ENCODE results near the gene EVI5. TPM values are rescaled to one million over a fixed set of nuclear protein-coding genes. Genes with fewer than 3 reads are reported as not detected.
"Not testable (repeated sequence)": the region's sequence is repeated elsewhere in the genome, so short reads cannot be mapped to it uniquely, and the experiment has no call there.

Gene EVI5
- total and polyA plus RNA-seq, 2 donors (not counting 1 experiment from before 2014, with no cell fraction given), result 1.5 to 36.3 TPM

GRCh38 chr1:92721886-92722285, 63.0 kb downstream of the EVI5 start:
- Histone ChIP-seq H3K4me2 (replicated peaks; ENCODE audit: low read depth, low read length, poor library complexity, severe bottlenecking) (no peak overlapping the region), H3K4me1 (ENCODE audit: control insufficient read depth in 2 of 2, insufficient read depth in 2 of 2, low read length in 2 of 2) (no peaks in the 10 kb centered on the region), H4K20me1 (ENCODE audit: control insufficient read depth, insufficient read depth, low read length, poor library complexity, severe bottlenecking) (no peaks in the 10 kb centered on the region), H3K27ac (ENCODE audit: low read length in 2 of 2) (no peak overlapping the region), H3K9me3 (ENCODE audit: control extremely low read depth in 1 of 3, control insufficient read depth in 2 of 3, insufficient read depth in 1 of 3, low read length in 2 of 3) (peaks cover 0 to 2% (median 0%) of the 10 kb centered on the region in 3 donors), H2AFZ (ENCODE audit: insufficient read depth, low read depth, low read length, poor library complexity, severe bottlenecking) (no peak overlapping the region), H3K27me3 (replicated peaks in 1 of 4; ENCODE audit: control extremely low read depth in 1 of 4, control insufficient read depth in 3 of 4, insufficient read depth in 4 of 4, low read length in 3 of 4) (no peaks in the 10 kb centered on the region), H3K9ac (ENCODE audit: low read length) (no peak overlapping the region), H3K79me2 (ENCODE audit: control insufficient read depth, insufficient read depth, low read length) (no peaks in the 10 kb centered on the region), H3K4me3 (ENCODE audit: control extremely low read depth in 1 of 5, extremely low read depth in 1 of 5, insufficient read depth in 1 of 5, low read depth in 2 of 5, low read length in 4 of 5) (no peak overlapping the region), H3K36me3 (replicated peaks in 1 of 2; ENCODE audit: control extremely low read depth in 1 of 2, control insufficient read depth in 1 of 2, extremely low read depth in 1 of 2, insufficient read depth in 2 of 2, low read length in 1 of 2) (peaks cover 0 to 2% of the 10 kb centered on the region in 2 experiments)
- Mint-ChIP-seq H3K9me3 (ENCODE audit: insufficient read depth) (no peaks in the 10 kb centered on the region), H3K4me1 (no peaks in the 10 kb centered on the region), H3K4me3 (no peak overlapping the region), H3K27me3 (no peaks in the 10 kb centered on the region), H3K27ac (no peak overlapping the region)
- CTCF ChIA-PET, result no interaction called here
- TF ChIP-seq CTCF (IDR thresholded peaks at IDR 0.05) (no peak), EZH2 (IDR thresholded peaks at IDR 0.05; ENCODE audit: borderline replicate concordance, insufficient read depth, low read depth, low read length, poor library complexity, severe bottlenecking) (no peak)
- POLR2A ChIA-PET, result no interaction called here
- ATAC-seq (ENCODE audit: low read depth), result no peak
- intact Hi-C loops (cut with micrococcal nuclease), result no loop called here
- DNase-seq, result no peak

- intact Hi-C loops (cut with micrococcal nuclease); H4K20me1 ChIP-seq (ENCODE audit: control insufficient read depth, insufficient read depth, low read length, poor library complexity, severe bottlenecking); POLR2A ChIA-PET; H3K4me1 ChIP-seq (ENCODE audit: control insufficient read depth in 2 of 2, insufficient read depth in 2 of 2, low read length in 2 of 2); H3K9me3 ChIP-seq (ENCODE audit: control extremely low read depth in 1 of 3, control insufficient read depth in 2 of 3, insufficient read depth in 1 of 3, low read length in 2 of 3); H3K36me3 ChIP-seq (replicated peaks in 1 of 2; ENCODE audit: control extremely low read depth in 1 of 2, control insufficient read depth in 1 of 2, extremely low read depth in 1 of 2, insufficient read depth in 2 of 2, low read length in 1 of 2); H2AFZ ChIP-seq (ENCODE audit: insufficient read depth, low read depth, low read length, poor library complexity, severe bottlenecking); H3K4me2 ChIP-seq (replicated peaks; ENCODE audit: low read depth, low read length, poor library complexity, severe bottlenecking); DNase-seq; H3K27me3 Mint-ChIP-seq; H3K27ac Mint-ChIP-seq; H3K4me3 Mint-ChIP-seq; H3K4me3 ChIP-seq (ENCODE audit: control extremely low read depth in 1 of 5, extremely low read depth in 1 of 5, insufficient read depth in 1 of 5, low read depth in 2 of 5, low read length in 4 of 5); H3K9ac ChIP-seq (ENCODE audit: low read length); ATAC-seq (ENCODE audit: low read depth); H3K9me3 Mint-ChIP-seq (ENCODE audit: insufficient read depth); H3K27me3 ChIP-seq (replicated peaks in 1 of 4; ENCODE audit: control extremely low read depth in 1 of 4, control insufficient read depth in 3 of 4, insufficient read depth in 4 of 4, low read length in 3 of 4); H3K4me1 Mint-ChIP-seq; H3K79me2 ChIP-seq (ENCODE audit: control insufficient read depth, insufficient read depth, low read length); CTCF ChIA-PET; H3K27ac ChIP-seq (ENCODE audit: low read length in 2 of 2): not testable (repeated sequence)
- no CpG with 5 or more reads among the region's 2 CpGs for WGBS (ENCODE audit: insufficient coverage)
Observed at GRCh38 chr1:92721157-92721556, 63.8 kb downstream of the EVI5 start.

GRCh38 chr1:92715476-92715951, 69.4 kb downstream of the EVI5 start:
- H3K27ac Mint-ChIP-seq; intact Hi-C loops (cut with micrococcal nuclease); H3K4me2 ChIP-seq (replicated peaks; ENCODE audit: low read depth, low read length, poor library complexity, severe bottlenecking); CTCF ChIA-PET; H2AFZ ChIP-seq (ENCODE audit: insufficient read depth, low read depth, low read length, poor library complexity, severe bottlenecking); H4K20me1 ChIP-seq (ENCODE audit: control insufficient read depth, insufficient read depth, low read length, poor library complexity, severe bottlenecking); H3K36me3 ChIP-seq (replicated peaks in 1 of 2; ENCODE audit: control extremely low read depth in 1 of 2, control insufficient read depth in 1 of 2, extremely low read depth in 1 of 2, insufficient read depth in 2 of 2, low read length in 1 of 2); H3K4me3 Mint-ChIP-seq; H3K9me3 ChIP-seq (ENCODE audit: control extremely low read depth in 1 of 3, control insufficient read depth in 2 of 3, insufficient read depth in 1 of 3, low read length in 2 of 3); H3K9me3 Mint-ChIP-seq (ENCODE audit: insufficient read depth); H3K4me1 Mint-ChIP-seq; H3K27me3 Mint-ChIP-seq; H3K27me3 ChIP-seq (replicated peaks in 1 of 4; ENCODE audit: control extremely low read depth in 1 of 4, control insufficient read depth in 3 of 4, insufficient read depth in 4 of 4, low read length in 3 of 4); H3K9ac ChIP-seq (ENCODE audit: low read length); H3K4me1 ChIP-seq (ENCODE audit: control insufficient read depth in 2 of 2, insufficient read depth in 2 of 2, low read length in 2 of 2); H3K27ac ChIP-seq (ENCODE audit: low read length in 2 of 2); ATAC-seq (ENCODE audit: low read depth); DNase-seq; POLR2A ChIA-PET; H3K79me2 ChIP-seq (ENCODE audit: control insufficient read depth, insufficient read depth, low read length); H3K4me3 ChIP-seq (ENCODE audit: control extremely low read depth in 1 of 5, extremely low read depth in 1 of 5, insufficient read depth in 1 of 5, low read depth in 2 of 5, low read length in 4 of 5): not testable (repeated sequence)
- WGBS (ENCODE audit: insufficient coverage), result 99% methylated on average over 14 of the region's 16 CpGs

Measured in B cell (primary cell).